Myocyte (in vitro differentiated cells): ENCODE data around the gene ESPL1. TPM values are rescaled to one million over a fixed set of nuclear protein-coding genes. Genes with fewer than 3 reads are reported as not detected.

Experiments used
- DNase-seq: peaks from one replicate; pipeline ENCODE4 v3.0.0-alpha.2; 2012; ENCODE audit warnings: low read depth
- total RNA-seq: library from RNA; depleted of rRNA; stranded (reverse); fragments of >200 nt; gene quantifications from 2 replicates; pipeline ENCODE4 v1.2.3, GENCODE V29; 2014

The ESPL1 gene
- total RNA-seq, 1 donor from 2014 or later = 0.53 TPM

DNA sequence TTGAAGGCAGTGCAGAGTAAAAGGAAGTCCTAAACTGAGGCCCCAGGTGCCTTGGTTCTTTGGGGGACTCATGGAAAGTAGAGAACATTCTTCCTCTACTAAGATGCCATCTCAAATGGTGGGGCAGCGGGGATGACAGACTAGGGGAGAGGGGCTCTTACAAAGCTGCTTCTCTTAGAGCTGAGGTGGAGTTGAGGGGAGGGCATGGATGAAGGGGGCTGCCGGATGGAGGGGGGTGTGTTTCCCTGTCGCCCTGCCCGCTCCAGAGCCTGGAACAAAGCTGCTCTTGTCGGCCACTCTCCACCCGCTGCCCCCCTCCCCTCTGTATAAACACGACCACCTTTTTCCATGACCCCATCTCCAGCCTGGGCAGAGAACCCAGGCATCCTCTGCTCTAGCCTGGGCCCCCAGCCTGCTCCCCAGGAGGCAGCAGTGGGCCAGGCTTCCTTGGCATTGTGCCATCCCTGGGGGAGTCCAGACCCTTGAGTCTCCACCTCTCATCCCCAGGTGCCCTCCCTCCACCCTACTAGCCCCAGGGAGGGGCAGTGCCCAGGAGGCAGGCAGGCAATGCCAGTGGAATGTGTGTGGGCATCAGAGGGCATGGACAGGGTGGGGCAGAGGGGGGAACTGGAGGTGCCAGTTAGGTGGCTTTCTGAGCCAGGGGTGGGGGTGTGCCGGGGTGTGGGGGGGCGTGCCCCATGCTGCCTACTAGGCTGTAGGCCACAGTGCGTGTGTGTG, 37.8 kb upstream of the ESPL1 start:
- no peak for DNase-seq

DNA sequence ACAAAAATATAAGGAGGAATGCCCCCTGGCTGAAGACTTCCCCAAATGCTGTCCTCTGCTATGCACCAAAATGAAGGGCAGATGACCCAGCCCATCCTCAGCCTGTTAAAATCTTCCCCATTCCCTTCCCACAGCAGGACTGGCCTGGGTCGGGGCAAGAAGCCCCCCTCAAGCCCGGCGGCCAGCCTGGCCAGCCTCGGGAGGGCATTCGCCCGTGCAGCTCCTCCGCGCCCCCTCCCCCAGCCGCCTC, 36.5 kb upstream of the ESPL1 start:
- DNase-seq = no peak

DNA sequence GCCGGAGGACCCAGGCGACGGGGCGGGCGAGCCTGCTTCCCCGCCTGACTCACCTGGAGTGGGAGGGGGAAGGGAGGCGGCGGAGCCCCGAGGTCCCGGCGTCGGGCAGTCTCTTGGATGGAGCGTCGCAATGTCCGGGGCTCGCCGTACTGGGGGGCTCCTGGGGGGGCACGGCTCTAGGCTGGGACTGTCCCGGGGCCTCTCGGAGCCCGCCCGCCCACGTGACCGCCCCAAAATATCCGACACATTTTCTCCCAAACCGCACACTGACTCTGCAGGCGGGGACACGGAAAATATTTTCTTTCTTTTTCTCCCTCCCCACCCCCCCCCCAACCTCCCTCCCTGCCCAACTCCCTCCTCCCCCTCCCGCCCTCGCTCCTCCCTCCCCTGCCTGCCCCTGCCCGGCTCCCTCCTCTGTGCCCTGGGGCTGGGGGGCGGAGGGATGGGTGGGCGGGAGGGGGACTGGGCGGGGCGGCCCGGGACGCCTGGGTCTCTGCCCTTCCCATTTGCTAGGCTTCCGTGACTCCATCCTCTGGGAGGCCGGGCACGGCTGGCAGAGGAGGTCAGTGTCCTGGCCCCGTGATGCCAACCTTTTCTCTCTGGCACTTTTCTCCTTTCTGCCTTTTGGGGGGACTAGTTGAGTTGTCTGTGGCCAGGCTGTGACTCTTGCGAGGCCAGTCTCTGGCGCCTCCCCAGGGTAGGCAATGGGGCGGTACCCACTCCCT, 36.0 kb upstream of the ESPL1 start, which contains the start of gene RARG:
Gene RARG, minus strand, starts transcription at position 289 of the 725 bp plus-strand sequence. CDS start 4,664 bp downstream, outside the sequence.
- DNase-seq = peak; percentile 73

GRCh38 chr12:53232646-53233461, 35.2 kb upstream of the ESPL1 start:
- peak; percentile 37 for DNase-seq

GRCh38 chr12:53233671-53234121, 34.4 kb upstream of the ESPL1 start:
- DNase-seq = no peak

- DNase-seq = no peak
These were observed 33.7 kb upstream of the ESPL1 start for GRCh38 chr12:53234271-53234914.

DNA sequence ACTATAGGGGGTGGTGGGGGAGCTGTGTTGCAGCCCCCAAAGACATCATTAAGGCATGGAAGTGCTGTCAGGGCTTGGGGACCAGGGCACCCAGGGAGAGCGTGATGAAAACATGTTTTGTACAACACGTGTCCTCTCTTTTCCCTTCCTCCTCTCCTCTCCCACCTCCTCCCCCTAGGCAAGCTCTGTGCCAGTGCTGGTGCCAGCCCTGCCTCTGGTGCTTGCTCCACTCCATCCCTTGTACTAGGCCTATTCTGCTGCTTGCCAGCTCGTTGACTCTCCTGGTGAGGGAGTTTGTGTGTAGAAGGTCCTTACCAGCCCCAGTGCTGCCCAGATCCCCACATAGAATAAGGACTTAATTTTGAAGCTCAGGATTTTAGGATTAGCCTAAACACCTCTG, 32.9 kb upstream of the ESPL1 start:
- DNase-seq = no peak

GRCh38 chr12:53235742-53236442, 32.2 kb upstream of the ESPL1 start:
- no peak for DNase-seq

DNA sequence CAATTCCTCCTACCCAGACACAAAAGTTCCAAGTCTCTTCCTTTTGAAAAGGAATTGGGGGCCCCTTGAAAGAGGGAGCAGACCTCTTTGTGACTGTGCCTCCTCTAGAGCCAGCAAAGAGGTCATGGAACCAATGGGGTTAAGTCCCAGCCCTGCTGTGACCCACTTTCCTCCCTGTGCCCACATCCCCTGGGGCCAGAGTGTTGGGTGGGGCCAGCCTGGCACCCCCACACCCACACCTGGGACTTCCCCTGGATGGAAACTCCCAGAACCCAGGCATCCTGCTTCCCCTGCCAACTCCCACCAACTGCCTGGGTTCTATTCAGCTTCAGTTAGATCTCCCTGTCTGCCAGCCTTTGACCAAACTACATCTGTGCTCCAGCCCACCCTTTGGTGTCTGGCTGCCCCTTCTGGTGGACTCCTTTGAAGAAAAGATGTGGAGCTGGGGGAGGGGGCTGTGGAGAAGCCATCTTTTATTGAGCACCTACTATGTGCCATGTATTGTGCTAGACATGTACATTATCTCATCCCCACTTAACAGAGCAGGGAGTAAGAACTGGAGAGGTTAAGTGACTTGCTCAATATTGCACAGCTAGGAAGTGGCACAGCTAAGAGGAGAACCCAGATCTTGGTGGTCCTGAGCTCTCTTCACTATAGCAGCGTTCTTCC, 31.5 kb upstream of the ESPL1 start:
- no peak for DNase-seq

DNA sequence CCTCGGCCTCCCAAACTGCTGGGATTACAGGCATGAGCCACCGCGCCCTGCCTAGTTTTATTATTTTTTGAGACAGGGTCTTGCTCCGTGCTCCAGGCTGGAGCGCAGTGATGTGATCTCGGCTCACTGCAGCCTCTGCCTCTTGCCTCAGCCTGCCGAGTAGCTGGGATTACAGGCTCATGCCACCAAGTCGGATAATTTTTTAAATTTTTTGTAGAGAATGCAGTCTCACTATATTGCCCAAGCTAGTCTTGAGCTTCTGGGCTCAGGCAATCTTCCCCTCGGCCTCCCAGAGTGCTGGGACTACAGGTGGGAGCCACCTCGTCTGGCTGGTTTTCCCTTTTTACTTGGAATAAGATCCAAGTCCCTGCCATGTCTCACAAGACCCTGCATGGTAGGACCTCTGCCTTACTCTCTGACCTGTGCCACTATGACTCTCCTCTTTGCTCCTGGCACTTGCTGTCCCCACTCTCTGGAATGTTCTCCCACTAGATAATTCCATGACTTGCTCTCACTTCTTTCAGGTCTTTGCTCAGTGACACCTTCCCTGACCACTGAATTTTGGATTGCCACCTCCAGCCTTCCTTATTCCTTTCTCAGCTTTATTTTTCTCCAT, 28.3 kb upstream of the ESPL1 start:
- no peak for DNase-seq

DNA sequence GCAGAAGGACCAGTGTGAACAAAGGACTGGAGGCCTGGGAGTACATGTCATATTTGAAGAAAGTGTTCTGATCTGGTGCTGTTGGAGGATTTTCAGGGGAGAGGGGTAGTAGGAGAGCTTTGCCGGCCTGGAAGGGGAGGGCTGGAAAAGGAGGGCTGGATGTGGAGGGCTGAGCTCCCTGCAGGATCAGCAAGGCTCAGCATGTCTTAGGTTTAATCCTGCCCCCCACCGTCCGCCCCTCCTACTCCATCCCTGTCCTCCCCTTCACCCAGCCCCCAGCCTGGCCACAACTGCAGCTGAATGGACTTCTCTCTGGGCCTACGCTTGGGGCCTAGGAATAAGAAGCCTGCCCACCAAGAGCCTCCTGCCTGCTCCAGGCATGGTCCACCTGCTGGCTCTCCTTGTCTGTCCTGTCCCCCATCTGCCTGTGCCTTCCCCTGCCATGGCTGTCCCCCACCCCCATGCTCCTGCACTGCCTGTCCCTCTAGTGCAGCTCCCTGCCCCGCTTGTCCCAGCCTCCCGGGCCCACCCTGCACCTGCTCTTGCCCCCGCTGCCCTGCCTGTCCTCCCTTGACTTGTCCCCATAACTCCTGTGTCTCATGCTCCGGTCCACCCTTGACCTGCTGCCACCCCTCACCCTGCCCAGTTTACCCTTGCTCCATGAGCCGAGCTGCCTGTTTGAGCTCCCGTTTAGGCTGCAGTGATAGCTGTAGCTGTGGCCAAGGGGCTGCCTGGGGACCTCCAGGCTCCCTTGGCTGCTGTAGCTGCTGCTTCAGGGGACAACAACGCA, 26.3 kb upstream of the ESPL1 start:
- DNase-seq = no peak

DNA sequence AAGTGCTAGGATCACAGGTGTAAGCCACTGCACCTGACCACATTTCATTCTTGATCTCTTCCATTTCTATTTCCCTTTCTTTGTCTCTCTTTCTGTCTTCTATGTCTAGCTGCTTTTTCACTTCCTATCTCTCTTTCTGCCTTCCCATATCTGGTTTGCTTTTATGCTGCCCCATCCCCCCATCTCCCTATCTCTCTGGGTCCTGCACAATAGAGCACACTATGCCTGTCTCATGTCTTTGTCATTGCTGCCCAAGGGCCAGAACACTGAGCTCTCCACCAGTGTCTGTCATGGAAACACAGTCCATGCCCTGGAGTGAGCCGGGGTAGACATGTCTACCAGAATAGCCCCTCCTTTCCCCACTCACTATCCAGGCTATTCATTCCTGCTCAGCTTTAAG, 23.8 kb upstream of the ESPL1 start:
- DNase-seq = no peak

- no peak for DNase-seq
These were observed 22.8 kb upstream of the ESPL1 start for GRCh38 chr12:53245286-53245685.

- DNase-seq = peak; percentile 83
These were observed 16.4 kb upstream of the ESPL1 start for GRCh38 chr12:53251477-53252348.

DNA sequence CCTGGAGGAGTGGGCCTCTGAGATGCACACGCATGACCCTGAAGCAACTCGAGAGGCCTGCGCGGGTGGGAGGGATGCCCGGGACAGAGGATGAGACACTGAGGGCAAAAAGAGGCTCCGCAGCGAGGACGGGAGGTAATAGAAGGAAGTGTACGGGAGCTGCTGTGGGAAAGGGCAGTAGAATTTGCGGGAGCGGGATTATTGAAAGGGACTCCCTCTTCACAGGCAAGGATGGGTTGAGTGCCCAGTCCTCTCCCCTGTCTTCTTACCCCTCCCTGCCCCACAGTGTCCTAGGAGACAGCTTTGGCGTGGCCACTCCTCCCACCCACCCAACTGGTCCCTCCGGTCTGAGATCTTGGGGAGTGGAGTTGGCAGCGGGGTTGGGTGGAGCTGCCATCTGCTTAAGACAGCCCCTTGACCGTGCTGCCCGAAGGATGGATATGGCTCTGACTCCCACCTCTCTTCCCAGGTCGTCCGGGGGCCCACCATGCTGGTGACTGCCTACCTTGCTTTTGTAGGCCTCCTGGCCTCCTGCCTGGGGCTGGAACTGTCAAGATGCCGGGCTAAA, 15.7 kb upstream of the ESPL1 start:
- DNase-seq = no peak

- no peak for DNase-seq
These were observed 14.8 kb upstream of the ESPL1 start for GRCh38 chr12:53253298-53253697.

- DNase-seq = peak; percentile 53
These were observed 13.1 kb upstream of the ESPL1 start for GRCh38 chr12:53254816-53255545.
